CD4-positive, alpha-beta T cell (primary cell): ENCODE results near the gene LAMA1. TPM values are rescaled to one million over a fixed set of nuclear protein-coding genes. Genes with fewer than 3 reads are reported as not detected.

Experiments
- ATAC-seq: fragments of 200-7000 bp; cut with Tn5 transposase; one replicate; pipeline ENCODE4 v1.10.0; 2022; ENCODE audit warnings: mild to moderate bottlenecking; ENCODE audit not compliant: poor library complexity
- CTCF ChIA-PET: fragments of 350-600 bp; sonication (Branson Sonifier 250); formaldehyde crosslinking; loops from one replicate; lab custom pipeline; 2021; ENCODE audit warnings: antibody characterized with exemption, inconsistent platforms; lab: Charles Lee
- POLR2A ChIA-PET: fragments of 350-600 bp; sonication (Branson Sonifier 250); formaldehyde crosslinking; loops from one replicate; lab custom pipeline; 2021; ENCODE audit warnings: antibody characterized with exemption, inconsistent platforms; lab: Charles Lee
- DNase-seq, 14 experiments: peaks; one replicate each; pipeline ENCODE4 v3.0.0-alpha.2; 2013 to 2020; ENCODE audit warnings: mixed read lengths in 2 of 14
- H3K27ac ChIP-seq, 2 donors: one replicate each; pipeline versions ENCODE4 v1.5.1 to v1.7.0; 2013; ENCODE audit warnings: low read length in 2 of 2, low read depth in 1 of 2, mild to moderate bottlenecking in 1 of 2
- H3K27me3 ChIP-seq, 2 experiments: 1 replicate in 1 of 2; 2 replicates in 1 of 2; pipeline versions ENCODE4 v1.6.1 to v1.7.0; 2013; ENCODE audit warnings: low read length in 2 of 2, control low read depth in 1 of 2, mild to moderate bottlenecking in 1 of 2, moderate library complexity in 1 of 2; ENCODE audit not compliant: insufficient read depth in 2 of 2, control insufficient read depth in 1 of 2
- H3K36me3 ChIP-seq: one replicate; pipeline ENCODE4 v1.6.1; 2013; ENCODE audit warnings: low read length, control low read depth; ENCODE audit not compliant: insufficient read depth
- H3K4me1 ChIP-seq: one replicate; pipeline ENCODE4 v1.6.1; 2013; ENCODE audit warnings: low read length, control low read depth; ENCODE audit not compliant: insufficient read depth
- H3K4me3 ChIP-seq: one replicate; pipeline ENCODE4 v1.5.1; 2013; ENCODE audit warnings: mild to moderate bottlenecking, low read length, moderate library complexity
- H3K9me3 ChIP-seq, 2 experiments: 1 replicate in 1 of 2; 2 replicates in 1 of 2; pipeline versions ENCODE4 v1.6.1 to v1.7.0; 2013; ENCODE audit warnings: low read length in 2 of 2, mild to moderate bottlenecking in 2 of 2, control low read depth in 1 of 2, moderate library complexity in 1 of 2; ENCODE audit not compliant: control insufficient read depth in 1 of 2, insufficient read depth in 1 of 2
- H3K27ac Mint-ChIP-seq: one replicate; pipeline ENCODE4 v1.8.0; 2020; ENCODE audit warnings: mixed read lengths
- H3K27me3 Mint-ChIP-seq: one replicate; pipeline ENCODE4 v1.8.0; 2021; ENCODE audit warnings: mixed read lengths
- H3K36me3 Mint-ChIP-seq: one replicate; pipeline ENCODE4 v1.8.0; 2021; ENCODE audit warnings: low read depth, mixed read lengths
- H3K4me1 Mint-ChIP-seq: one replicate; pipeline ENCODE4 v1.8.0; 2021; ENCODE audit warnings: low read depth, mixed read lengths
- H3K4me3 Mint-ChIP-seq: one replicate; pipeline ENCODE4 v1.8.0; 2020; ENCODE audit warnings: mild to moderate bottlenecking, mixed read lengths
- H3K9me3 Mint-ChIP-seq: one replicate; pipeline ENCODE4 v1.8.0; 2020; ENCODE audit warnings: mixed read lengths
- intact Hi-C, 2 experiments: fragments of 100-400 bp; cut with DNase I in 1 of 2; cut with micrococcal nuclease in 1 of 2; formaldehyde crosslinking; loops; one replicate each; pipeline versions ENCODE4 v1.15.1 to v1.9.0; 2023 to 2025; cut with DNase I, micrococcal nuclease
- total RNA-seq, 174 experiments: library from RNA in 2 of 174; stranded (reverse) in 2 of 174; gene quantifications; one replicate each; pipeline ENCODE4 v1.2.3 and lab custom pipeline; 2021 to 2026
- TF ChIP-seq, protein P1 (sequence below): fragments of 200-600 bp; IDR thresholded peaks from one replicate; pipeline ENCODE4 v1.8.0; 2022; ENCODE audit warnings: antibody characterized with exemption, mild to moderate bottlenecking

LAMA1 gene
- total RNA-seq, 2 experiments from 2014 or later = not detected

GRCh38 chr18:7079231-7079630 lies 38.4 kb downstream of the LAMA1 start:
- ATAC-seq (no peak), DNase-seq (no peak)
- CTCF ChIA-PET = no interaction called here
- Histone ChIP-seq H3K4me1 (no peaks in the 10 kb centered on the region), H3K27me3 (no peaks in the 10 kb centered on the region), H3K36me3 (no peaks in the 10 kb centered on the region), H3K27ac (no peak overlapping the region), H3K4me3 (no peak overlapping the region), H3K9me3 (peaks cover 0 to 4% of the 10 kb centered on the region in 2 experiments)
- Mint-ChIP-seq H3K4me3 (no peak overlapping the region), H3K27ac (no peak overlapping the region), H3K27me3 (no peaks in the 10 kb centered on the region), H3K4me1 (no peaks in the 10 kb centered on the region), H3K9me3 (no peaks in the 10 kb centered on the region), H3K36me3 (no peaks in the 10 kb centered on the region)
- TF ChIP-seq, protein P1, sequence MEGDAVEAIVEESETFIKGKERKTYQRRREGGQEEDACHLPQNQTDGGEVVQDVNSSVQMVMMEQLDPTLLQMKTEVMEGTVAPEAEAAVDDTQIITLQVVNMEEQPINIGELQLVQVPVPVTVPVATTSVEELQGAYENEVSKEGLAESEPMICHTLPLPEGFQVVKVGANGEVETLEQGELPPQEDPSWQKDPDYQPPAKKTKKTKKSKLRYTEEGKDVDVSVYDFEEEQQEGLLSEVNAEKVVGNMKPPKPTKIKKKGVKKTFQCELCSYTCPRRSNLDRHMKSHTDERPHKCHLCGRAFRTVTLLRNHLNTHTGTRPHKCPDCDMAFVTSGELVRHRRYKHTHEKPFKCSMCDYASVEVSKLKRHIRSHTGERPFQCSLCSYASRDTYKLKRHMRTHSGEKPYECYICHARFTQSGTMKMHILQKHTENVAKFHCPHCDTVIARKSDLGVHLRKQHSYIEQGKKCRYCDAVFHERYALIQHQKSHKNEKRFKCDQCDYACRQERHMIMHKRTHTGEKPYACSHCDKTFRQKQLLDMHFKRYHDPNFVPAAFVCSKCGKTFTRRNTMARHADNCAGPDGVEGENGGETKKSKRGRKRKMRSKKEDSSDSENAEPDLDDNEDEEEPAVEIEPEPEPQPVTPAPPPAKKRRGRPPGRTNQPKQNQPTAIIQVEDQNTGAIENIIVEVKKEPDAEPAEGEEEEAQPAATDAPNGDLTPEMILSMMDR = no peak
- POLR2A ChIA-PET = no interaction called here
- intact Hi-C loops = no loop called here

- no peaks in the 10 kb centered on the region for H3K36me3 ChIP-seq
- H3K4me1 Mint-ChIP-seq = no peaks in the 10 kb centered on the region
- no peak for DNase-seq
- TF ChIP-seq, protein P1 = no peak
- H3K9me3 Mint-ChIP-seq = no peaks in the 10 kb centered on the region
- no peaks in the 10 kb centered on the region for H3K27me3 ChIP-seq
- H3K27ac ChIP-seq = no peak overlapping the region
- intact Hi-C loops = no loop called here
- H3K27ac Mint-ChIP-seq = no peak overlapping the region
- ChIA-PET CTCF (no interaction called here), POLR2A (no interaction called here)
- H3K4me3 Mint-ChIP-seq = no peak overlapping the region
- peaks cover 0 to 9% of the 10 kb centered on the region in 2 experiments for H3K9me3 ChIP-seq
- no peaks in the 10 kb centered on the region for H3K36me3 Mint-ChIP-seq
- H3K4me1 ChIP-seq = no peaks in the 10 kb centered on the region
- H3K4me3 ChIP-seq = no peak overlapping the region
- no peak for ATAC-seq
- H3K27me3 Mint-ChIP-seq = no peaks in the 10 kb centered on the region
Observed at GRCh38 chr18:7072593-7072992, 45.0 kb downstream of the LAMA1 start.

DNA sequence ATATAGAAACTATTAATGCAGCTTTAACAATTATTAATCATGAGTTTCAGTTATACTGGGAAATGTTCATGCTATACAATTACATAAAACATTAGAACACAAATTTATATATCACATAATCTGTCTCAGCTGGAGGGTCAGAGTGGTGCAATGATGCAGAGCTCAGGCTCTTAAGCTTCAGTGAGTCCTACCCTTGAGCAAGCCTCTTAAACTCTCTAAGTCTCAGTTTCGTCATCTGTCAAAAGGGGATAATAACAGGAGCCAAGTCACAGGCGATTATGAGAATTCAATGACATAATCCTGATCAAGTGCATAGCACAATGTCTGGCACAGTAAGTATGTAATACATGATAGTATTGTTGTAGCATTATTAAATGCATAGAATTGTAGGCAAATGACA lies 46.0 kb downstream of the LAMA1 start:
- Histone ChIP-seq H3K27ac (no peak overlapping the region), H3K27me3 (no peaks in the 10 kb centered on the region), H3K9me3 (peaks cover 0 to 9% of the 10 kb centered on the region in 2 experiments), H3K4me1 (no peaks in the 10 kb centered on the region), H3K4me3 (no peak overlapping the region), H3K36me3 (no peaks in the 10 kb centered on the region)
- ChIA-PET POLR2A (no interaction called here), CTCF (no interaction called here)
- no peaks in the 10 kb centered on the region for H3K4me1 Mint-ChIP-seq
- H3K4me3 Mint-ChIP-seq = no peak overlapping the region
- H3K36me3 Mint-ChIP-seq = no peaks in the 10 kb centered on the region
- DNase-seq (no peak), ATAC-seq (no peak)
- intact Hi-C loops = no loop called here
- H3K27ac Mint-ChIP-seq = no peak overlapping the region
- no peaks in the 10 kb centered on the region for H3K27me3 Mint-ChIP-seq
- no peaks in the 10 kb centered on the region for H3K9me3 Mint-ChIP-seq
- TF ChIP-seq, protein P1 = no peak
